Measurements from ENCODE around the gene LFNG. TPM values are rescaled to one million over a fixed set of nuclear protein-coding genes. Genes with fewer than 3 reads are reported as not detected.

LFNG gene
- total and polyA plus RNA-seq, 4 donors, result 0.22 to 2.9 (median 2.6) TPM

GRCh38 chr7:2554661-2555111 lies 35.1 kb downstream of the LFNG start:
- H3K4me3 ChIP-seq (ENCODE audit: low read depth in 1 of 3, low read length in 3 of 3), result peak overlapping the region; percentile 70 to 92 (median 77)
- DNase-seq (ENCODE audit: low spot score), result no peak
- peaks cover 0 to 5% (median 3%) of the 10 kb centered on the region in 4 donors for H3K36me3 ChIP-seq (ENCODE audit: control insufficient read depth in 4 of 4, insufficient read depth in 3 of 4, low read depth in 1 of 4, low read length in 3 of 4)
- H3K9me3 ChIP-seq (ENCODE audit: control insufficient read depth in 4 of 4, low read length in 3 of 4), result no peaks in the 10 kb centered on the region
- H3K4me1 ChIP-seq (ENCODE audit: control insufficient read depth in 4 of 4, insufficient read depth in 4 of 4, low read length in 3 of 4), result peaks cover 4 to 24% (median 18%) of the 10 kb centered on the region in 4 donors
- H3K9ac ChIP-seq (ENCODE audit: low read depth in 1 of 2, low read length in 2 of 2), result peak overlapping the region; percentile 36 to 78
- H3K27me3 ChIP-seq (ENCODE audit: control insufficient read depth in 4 of 4, insufficient read depth in 4 of 4, low read length in 3 of 4), result no peaks in the 10 kb centered on the region
- peak overlapping the region; percentile 99 to 100 for H3K27ac ChIP-seq (ENCODE audit: low read depth in 1 of 2, low read length in 2 of 2)
- 5% methylated on average over 12 of the region's 12 CpGs for WGBS
- TF ChIP-seq TAF1 (conservative IDR thresholded peaks at IDR 0.05) (no peak), RXRA (IDR thresholded peaks at IDR 0.05) (no peak), FOXA1 (IDR thresholded peaks at IDR 0.05) (no peak), RAD21 (IDR thresholded peaks at IDR 0.05) (no peak), NR2F2 (IDR thresholded peaks at IDR 0.05) (no peak), EGR1 (IDR thresholded peaks at IDR 0.05; ENCODE audit: low read depth in 2 of 2) (no peak), JUND (IDR thresholded peaks at IDR 0.05) (no peak), GABPA (IDR thresholded peaks at IDR 0.05 in 1 of 2, conservative IDR thresholded peaks at IDR 0.05 in 1 of 2) (no peak)
- TF ChIP-seq, protein P1, sequence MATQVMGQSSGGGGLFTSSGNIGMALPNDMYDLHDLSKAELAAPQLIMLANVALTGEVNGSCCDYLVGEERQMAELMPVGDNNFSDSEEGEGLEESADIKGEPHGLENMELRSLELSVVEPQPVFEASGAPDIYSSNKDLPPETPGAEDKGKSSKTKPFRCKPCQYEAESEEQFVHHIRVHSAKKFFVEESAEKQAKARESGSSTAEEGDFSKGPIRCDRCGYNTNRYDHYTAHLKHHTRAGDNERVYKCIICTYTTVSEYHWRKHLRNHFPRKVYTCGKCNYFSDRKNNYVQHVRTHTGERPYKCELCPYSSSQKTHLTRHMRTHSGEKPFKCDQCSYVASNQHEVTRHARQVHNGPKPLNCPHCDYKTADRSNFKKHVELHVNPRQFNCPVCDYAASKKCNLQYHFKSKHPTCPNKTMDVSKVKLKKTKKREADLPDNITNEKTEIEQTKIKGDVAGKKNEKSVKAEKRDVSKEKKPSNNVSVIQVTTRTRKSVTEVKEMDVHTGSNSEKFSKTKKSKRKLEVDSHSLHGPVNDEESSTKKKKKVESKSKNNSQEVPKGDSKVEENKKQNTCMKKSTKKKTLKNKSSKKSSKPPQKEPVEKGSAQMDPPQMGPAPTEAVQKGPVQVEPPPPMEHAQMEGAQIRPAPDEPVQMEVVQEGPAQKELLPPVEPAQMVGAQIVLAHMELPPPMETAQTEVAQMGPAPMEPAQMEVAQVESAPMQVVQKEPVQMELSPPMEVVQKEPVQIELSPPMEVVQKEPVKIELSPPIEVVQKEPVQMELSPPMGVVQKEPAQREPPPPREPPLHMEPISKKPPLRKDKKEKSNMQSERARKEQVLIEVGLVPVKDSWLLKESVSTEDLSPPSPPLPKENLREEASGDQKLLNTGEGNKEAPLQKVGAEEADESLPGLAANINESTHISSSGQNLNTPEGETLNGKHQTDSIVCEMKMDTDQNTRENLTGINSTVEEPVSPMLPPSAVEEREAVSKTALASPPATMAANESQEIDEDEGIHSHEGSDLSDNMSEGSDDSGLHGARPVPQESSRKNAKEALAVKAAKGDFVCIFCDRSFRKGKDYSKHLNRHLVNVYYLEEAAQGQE (IDR thresholded peaks at IDR 0.05), result no peak

DNA sequence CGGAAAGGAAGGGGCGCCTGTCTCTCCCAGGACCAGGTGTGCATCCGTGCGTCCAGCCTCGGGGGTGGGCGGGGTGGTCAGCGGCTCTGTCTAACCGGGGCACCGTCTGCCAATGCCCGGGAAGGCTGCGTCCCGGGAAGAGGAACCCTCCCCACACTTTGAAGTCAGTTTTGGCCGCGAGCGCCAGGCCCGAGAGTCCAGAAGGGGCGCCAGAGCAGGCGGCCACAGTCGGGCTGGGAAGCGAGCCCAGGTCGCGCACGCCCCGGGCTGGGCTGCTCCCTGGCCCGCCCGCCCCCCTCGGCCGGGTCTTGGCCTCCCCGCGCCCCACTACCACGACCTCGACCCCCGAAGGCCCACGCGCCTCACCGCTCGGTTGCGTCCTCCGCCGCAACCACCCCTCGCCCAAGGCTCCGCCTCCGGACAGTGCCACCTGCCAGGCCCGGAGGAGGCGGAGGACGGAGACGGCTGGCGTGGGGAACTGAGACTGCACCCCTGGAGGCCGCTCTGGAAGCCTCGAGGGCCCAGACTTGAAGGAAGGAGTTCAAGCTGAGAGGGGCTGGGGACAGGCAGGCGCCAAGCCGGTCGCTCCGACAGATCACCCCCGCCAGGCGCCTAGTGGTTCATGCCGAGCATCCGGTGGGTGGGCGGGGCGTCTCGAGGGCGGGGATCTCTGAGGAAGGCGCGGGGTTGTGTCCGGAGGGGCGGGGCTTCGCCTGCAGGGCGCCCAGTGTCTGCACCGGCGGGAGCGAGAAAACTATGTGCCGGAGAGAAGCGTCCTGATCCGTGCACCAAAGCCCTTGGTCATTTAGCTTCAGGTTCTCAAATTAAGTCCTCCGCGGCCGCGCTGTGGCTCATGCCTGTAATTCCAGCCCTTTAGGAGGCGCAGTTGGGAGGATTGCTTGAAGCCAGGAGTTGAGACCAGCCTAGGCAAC lies 35.8 kb downstream of the LFNG start, which contains the start of gene BRAT1:
Gene BRAT1 (minus strand): TSS at position 404 of the 932 bp plus-strand sequence. CDS start 1,093 bp downstream, outside the sequence.
- Histone ChIP-seq H3K27ac (ENCODE audit: low read depth in 1 of 2, low read length in 2 of 2) (peak within 1 kb of the TSS; percentile 99 to 100), H3K9ac (ENCODE audit: low read depth in 1 of 2, low read length in 2 of 2) (peak within 1 kb of the TSS; percentile 91 to 96), H3K36me3 (ENCODE audit: control insufficient read depth in 4 of 4, insufficient read depth in 3 of 4, low read depth in 1 of 4, low read length in 3 of 4) (peaks cover 0 to 5% (median 3%) of the 10 kb centered on the region in 4 donors), H3K9me3 (ENCODE audit: control insufficient read depth in 4 of 4, low read length in 3 of 4) (no peaks in the 10 kb centered on the region), H3K27me3 (ENCODE audit: control insufficient read depth in 4 of 4, insufficient read depth in 4 of 4, low read length in 3 of 4) (no peaks in the 10 kb centered on the region), H3K4me3 (ENCODE audit: low read depth in 1 of 3, low read length in 3 of 3) (peak within 1 kb of the TSS; percentile 70 to 92 (median 77)), H3K4me1 (ENCODE audit: control insufficient read depth in 4 of 4, insufficient read depth in 4 of 4, low read length in 3 of 4) (peaks cover 4 to 30% (median 20%) of the 10 kb centered on the region in 4 donors)
- WGBS, result under 1% methylated on average over 79 of the region's 79 CpGs
- no peak for TF ChIP-seq FOXA2 (IDR thresholded peaks at IDR 0.05)
- TF ChIP-seq RXRA (IDR thresholded peaks at IDR 0.05), result no peak
- TF ChIP-seq ATF3 (IDR thresholded peaks at IDR 0.05), result no peak
- TF ChIP-seq, protein P1 (IDR thresholded peaks at IDR 0.05), result peak; percentile 22
- TF ChIP-seq GABPA (IDR thresholded peaks at IDR 0.05 in 1 of 2, conservative IDR thresholded peaks at IDR 0.05 in 1 of 2), result peak in 1 of 2 donors; percentile 65
- TF ChIP-seq TAF1 (conservative IDR thresholded peaks at IDR 0.05), result no peak
- no peak for TF ChIP-seq ZBTB33 (IDR thresholded peaks at IDR 0.05)
- no peak for TF ChIP-seq HNF4G (IDR thresholded peaks at IDR 0.05)
- TF ChIP-seq JUND (IDR thresholded peaks at IDR 0.05), result no peak
- no peak for TF ChIP-seq FOXA1 (IDR thresholded peaks at IDR 0.05)
- TF ChIP-seq HNF4A (conservative IDR thresholded peaks at IDR 0.05), result no peak
- peak; percentile 17 to 49 for TF ChIP-seq RAD21 (IDR thresholded peaks at IDR 0.05)
- TF ChIP-seq, protein P2, sequence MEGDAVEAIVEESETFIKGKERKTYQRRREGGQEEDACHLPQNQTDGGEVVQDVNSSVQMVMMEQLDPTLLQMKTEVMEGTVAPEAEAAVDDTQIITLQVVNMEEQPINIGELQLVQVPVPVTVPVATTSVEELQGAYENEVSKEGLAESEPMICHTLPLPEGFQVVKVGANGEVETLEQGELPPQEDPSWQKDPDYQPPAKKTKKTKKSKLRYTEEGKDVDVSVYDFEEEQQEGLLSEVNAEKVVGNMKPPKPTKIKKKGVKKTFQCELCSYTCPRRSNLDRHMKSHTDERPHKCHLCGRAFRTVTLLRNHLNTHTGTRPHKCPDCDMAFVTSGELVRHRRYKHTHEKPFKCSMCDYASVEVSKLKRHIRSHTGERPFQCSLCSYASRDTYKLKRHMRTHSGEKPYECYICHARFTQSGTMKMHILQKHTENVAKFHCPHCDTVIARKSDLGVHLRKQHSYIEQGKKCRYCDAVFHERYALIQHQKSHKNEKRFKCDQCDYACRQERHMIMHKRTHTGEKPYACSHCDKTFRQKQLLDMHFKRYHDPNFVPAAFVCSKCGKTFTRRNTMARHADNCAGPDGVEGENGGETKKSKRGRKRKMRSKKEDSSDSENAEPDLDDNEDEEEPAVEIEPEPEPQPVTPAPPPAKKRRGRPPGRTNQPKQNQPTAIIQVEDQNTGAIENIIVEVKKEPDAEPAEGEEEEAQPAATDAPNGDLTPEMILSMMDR (IDR thresholded peaks at IDR 0.05; ENCODE audit: low read depth, low read length, missing input control), result no peak
- peak; percentile 62 for TF ChIP-seq SP1 (IDR thresholded peaks at IDR 0.05)
- TF ChIP-seq EGR1 (IDR thresholded peaks at IDR 0.05; ENCODE audit: low read depth in 2 of 2), result no peak
- TF ChIP-seq NR2F2 (IDR thresholded peaks at IDR 0.05), result no peak
- peak; percentile 28 for TF ChIP-seq YY1 (IDR thresholded peaks at IDR 0.05)
- TF ChIP-seq, protein P3, sequence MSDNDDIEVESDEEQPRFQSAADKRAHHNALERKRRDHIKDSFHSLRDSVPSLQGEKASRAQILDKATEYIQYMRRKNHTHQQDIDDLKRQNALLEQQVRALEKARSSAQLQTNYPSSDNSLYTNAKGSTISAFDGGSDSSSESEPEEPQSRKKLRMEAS (IDR thresholded peaks at IDR 0.05), result peak; percentile 52
- DNase-seq (ENCODE audit: low spot score), result peak; percentile 97
